Mesendoderm (in vitro differentiated cells): ENCODE results near the gene ABHD6.
A peak's percentile ranks its signal among the peaks of the same experiment; 100 is the strongest.
"Not testable (repeated sequence)": the region's sequence is repeated elsewhere in the genome, so short reads cannot be mapped to it uniquely, and the experiment has no call there.

Experiments used
- DNase-seq: peaks from one replicate; pipeline ENCODE4 v3.0.0; 2013
- H2AK5ac ChIP-seq: 2 replicates; pipeline ENCODE4 v1.6.1; 2013; ENCODE audit warnings: low read length, inconsistent platforms
- H2BK120ac ChIP-seq: 2 replicates; pipeline ENCODE4 v1.6.1; 2013; ENCODE audit warnings: low read depth, mild to moderate bottlenecking, low read length, moderate library complexity, mixed read lengths
- H2BK15ac ChIP-seq: replicated peaks from 2 replicates; pipeline ENCODE4 v1.6.1; 2013; ENCODE audit warnings: low read depth, mild to moderate bottlenecking, moderate library complexity
- H2BK5ac ChIP-seq: 2 replicates; pipeline ENCODE4 v1.6.1; 2013; ENCODE audit warnings: low read length, inconsistent platforms
- H3K18ac ChIP-seq: 2 replicates; pipeline ENCODE4 v1.6.1; 2013; ENCODE audit warnings: mild to moderate bottlenecking, low read length, mixed read lengths
- H3K23ac ChIP-seq: one replicate; pipeline ENCODE4 v1.6.1; 2013; ENCODE audit warnings: low read length
- H3K27ac ChIP-seq: 2 replicates; pipeline ENCODE4 v1.5.1; 2013; ENCODE audit warnings: low read depth, mild to moderate bottlenecking, inconsistent platforms, low read length, moderate library complexity
- H3K27me3 ChIP-seq: 2 replicates; pipeline ENCODE4 v1.6.1; 2013; ENCODE audit warnings: low read length, control low read depth, mild to moderate bottlenecking, inconsistent platforms; ENCODE audit not compliant: insufficient read depth, poor library complexity
- H3K36me3 ChIP-seq: 2 replicates; pipeline ENCODE4 v1.6.1; 2013; ENCODE audit warnings: low read length, inconsistent platforms; ENCODE audit not compliant: control insufficient read depth, insufficient read depth
- H3K4ac ChIP-seq: one replicate; pipeline ENCODE4 v1.6.1; 2013; ENCODE audit warnings: low read depth, mild to moderate bottlenecking, low read length, moderate library complexity
- H3K4me1 ChIP-seq: 2 replicates; pipeline ENCODE4 v1.6.1; 2013; ENCODE audit warnings: low read depth, low read length, inconsistent platforms; ENCODE audit not compliant: control insufficient read depth
- H3K4me2 ChIP-seq: 2 replicates; pipeline ENCODE4 v1.6.1; 2013; ENCODE audit warnings: low read length
- H3K4me3 ChIP-seq: 2 replicates; pipeline ENCODE4 v1.5.1; 2013; ENCODE audit warnings: mild to moderate bottlenecking, low read length
- H3K56ac ChIP-seq: one replicate; pipeline ENCODE4 v1.6.1; 2013; ENCODE audit warnings: low read length
- H3K79me1 ChIP-seq: 2 replicates; pipeline ENCODE4 v1.6.1; 2013; ENCODE audit warnings: low read length, inconsistent platforms
- H3K79me2 ChIP-seq: 2 replicates; pipeline ENCODE4 v1.6.1; 2013; ENCODE audit warnings: mild to moderate bottlenecking, low read length; ENCODE audit not compliant: control insufficient read depth, insufficient read depth
- H3K9ac ChIP-seq: 2 replicates; pipeline ENCODE4 v1.6.1; 2013; ENCODE audit warnings: low read length, inconsistent platforms
- H4K5ac ChIP-seq: one replicate; pipeline ENCODE4 v1.6.1; 2013; ENCODE audit warnings: low read length
- H4K8ac ChIP-seq: one replicate; pipeline ENCODE4 v1.6.1; 2013; ENCODE audit warnings: low read depth, mild to moderate bottlenecking, control low read depth, low read length, moderate library complexity
- WGBS: extraction: QIAGEN DNeasy Blood & Tissue Kit; methylation state at CpG from one replicate; pipeline ENCODE4 v1.1.7; 2013; ENCODE audit warnings: low lambda C conversion rate, missing lambda C conversion rate; ENCODE audit not compliant: insufficient coverage; ENCODE audit errors: extremely low coverage; 5-methylcytosine and 5-hydroxymethylcytosine counted together

ABHD6 gene

DNA sequence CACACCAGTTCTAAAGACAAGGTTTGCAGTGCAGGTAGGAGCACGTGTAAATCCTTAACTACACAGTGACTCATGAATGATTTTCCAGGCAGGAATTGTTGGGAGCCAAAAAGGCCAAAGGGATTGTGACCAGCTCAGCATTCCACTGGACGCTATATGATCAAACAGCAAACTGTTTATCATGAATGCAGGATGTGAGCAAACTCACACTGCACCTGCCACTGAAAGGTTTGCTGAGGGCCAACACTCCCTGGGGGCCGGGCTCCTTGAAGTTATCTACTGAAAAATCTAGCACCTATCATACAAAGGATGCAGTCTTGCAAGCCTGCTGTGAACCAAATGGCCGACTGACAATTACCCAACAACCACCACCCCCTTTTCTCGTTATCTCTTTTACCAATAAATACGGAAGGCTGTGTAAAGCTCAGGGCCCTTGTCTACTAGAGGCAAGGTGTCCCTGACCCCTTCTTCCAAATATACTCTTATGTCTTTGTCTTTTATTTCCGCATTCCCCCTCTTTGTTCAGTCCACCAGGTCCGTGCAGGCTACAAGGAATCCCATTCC, 15.3 kb upstream of the ABHD6 start:
- H3K27me3 ChIP-seq = no peaks in the 10 kb centered on the region
- peaks cover 15% of the 10 kb centered on the region for H3K4me1 ChIP-seq

DNA sequence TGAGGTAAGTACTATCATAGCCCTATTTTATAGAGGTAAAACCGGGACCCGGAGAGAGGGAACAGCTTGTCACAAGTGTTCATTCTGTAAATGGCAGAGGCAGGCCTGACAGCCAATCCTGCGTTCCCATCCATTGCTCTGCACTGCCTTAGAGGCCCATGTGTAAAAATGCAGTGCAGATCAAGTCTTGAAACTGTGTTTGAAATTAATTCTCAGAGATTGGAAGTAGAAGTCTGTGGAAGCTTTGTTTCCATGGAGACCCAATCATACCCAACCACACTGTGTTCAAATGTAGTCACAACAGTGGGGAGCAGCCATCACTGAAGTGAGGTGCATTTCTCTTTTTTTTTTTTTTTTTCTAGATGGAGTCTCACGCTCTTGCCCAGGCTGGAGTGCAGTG, 13.7 kb upstream of the ABHD6 start:
- no peak overlapping the region for H3K27ac ChIP-seq
- WGBS = no CpG with 5 or more reads among the region's 4 CpGs
- no peak overlapping the region for H4K8ac ChIP-seq

More for the DNA sequence above, 15.3 kb upstream of the ABHD6 start:
- no peak overlapping the region for H3K4me3 ChIP-seq
- H4K8ac ChIP-seq = no peak overlapping the region
- no peak overlapping the region for H3K23ac ChIP-seq
- DNase-seq = peak; percentile 91
- no peaks in the 10 kb centered on the region for H3K79me1 ChIP-seq
- no peak overlapping the region for H4K5ac ChIP-seq
- no peak overlapping the region for H3K9ac ChIP-seq
- H2BK15ac ChIP-seq = no peak overlapping the region
- peak overlapping the region; percentile 19 for H3K27ac ChIP-seq
- H3K18ac ChIP-seq = peak overlapping the region; percentile 13
- H3K4ac ChIP-seq = no peak overlapping the region
- no CpG with 5 or more reads among the region's 8 CpGs for WGBS
- peak overlapping the region; percentile 89 for H2BK5ac ChIP-seq
- no peak overlapping the region for H2AK5ac ChIP-seq
- peak overlapping the region; percentile 65 for H3K56ac ChIP-seq
- no peaks in the 10 kb centered on the region for H3K36me3 ChIP-seq
- H3K79me2 ChIP-seq = no peaks in the 10 kb centered on the region
- no peak overlapping the region for H2BK120ac ChIP-seq
- peak overlapping the region; percentile 26 for H3K4me2 ChIP-seq

DNA sequence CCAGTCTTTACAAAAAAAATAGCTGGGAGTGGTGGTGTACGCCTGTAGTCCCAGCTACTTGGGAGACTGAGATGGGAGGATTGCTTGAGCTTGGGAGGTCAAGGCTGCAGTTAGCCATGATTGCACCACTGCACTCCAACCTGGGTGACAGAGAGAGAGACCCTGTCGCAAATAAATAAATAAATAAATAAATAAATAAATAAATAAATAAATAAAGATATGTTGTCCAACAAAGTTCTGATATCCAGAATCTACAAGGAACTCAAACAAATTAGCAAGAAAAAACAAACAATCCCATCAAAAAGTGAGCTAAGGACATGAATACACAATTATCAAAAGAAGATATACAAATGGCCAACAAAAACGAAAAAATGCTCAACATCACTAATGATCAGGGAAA, 9.7 kb upstream of the ABHD6 start:
- not testable (repeated sequence) for H2BK120ac ChIP-seq, H2BK15ac ChIP-seq
- no CpG with 5 or more reads among the region's 3 CpGs for WGBS

More for the DNA sequence above, 13.7 kb upstream of the ABHD6 start:
- H3K27me3 ChIP-seq = no peaks in the 10 kb centered on the region
- H2AK5ac ChIP-seq = no peak overlapping the region
- no peaks in the 10 kb centered on the region for H3K79me2 ChIP-seq
- H3K18ac ChIP-seq = no peak overlapping the region
- H3K56ac ChIP-seq = no peak overlapping the region
- H3K23ac ChIP-seq = no peak overlapping the region
- no peak overlapping the region for H3K4me3 ChIP-seq
- no peak for DNase-seq
- no peaks in the 10 kb centered on the region for H3K36me3 ChIP-seq
- H2BK5ac ChIP-seq = no peak overlapping the region
- H4K5ac ChIP-seq = no peak overlapping the region
- H3K4me1 ChIP-seq = peaks cover 13% of the 10 kb centered on the region
- H3K4me2 ChIP-seq = no peak overlapping the region
- no peaks in the 10 kb centered on the region for H3K79me1 ChIP-seq
- no peak overlapping the region for H2BK120ac ChIP-seq
- H2BK15ac ChIP-seq = no peak overlapping the region
- H3K9ac ChIP-seq = no peak overlapping the region
- H3K4ac ChIP-seq = no peak overlapping the region

DNA sequence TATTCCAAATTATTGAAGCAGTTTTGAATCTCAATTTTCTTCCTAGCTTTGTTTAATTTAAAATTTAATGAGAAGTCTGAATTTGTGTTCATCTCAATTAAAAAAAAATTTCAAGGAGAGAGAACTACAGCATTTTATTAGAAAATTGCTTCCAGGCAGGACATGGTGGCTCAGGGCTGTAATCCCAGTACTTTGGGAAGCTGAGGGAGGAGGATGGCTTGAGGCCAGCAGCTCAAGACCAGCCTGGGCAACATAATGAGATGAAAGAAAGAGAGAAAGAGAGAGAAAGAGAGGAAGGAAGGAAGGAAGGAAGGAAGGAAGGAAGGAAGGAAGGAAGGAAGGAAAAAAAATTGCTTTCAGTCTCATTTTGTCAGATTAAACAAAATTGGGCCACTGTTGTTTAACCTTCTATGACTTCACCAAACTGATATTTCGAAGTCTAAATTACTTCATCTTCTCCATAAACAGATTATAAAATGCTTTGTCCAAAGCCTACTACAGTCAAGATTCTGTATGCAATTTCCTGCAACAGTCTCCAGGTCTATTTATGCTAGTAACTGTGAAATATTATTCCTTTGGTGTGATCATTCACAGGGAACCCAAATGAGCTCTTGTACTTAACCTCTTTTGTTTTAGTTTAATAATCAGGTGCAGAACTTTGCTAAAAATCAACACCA, 6.6 kb upstream of the ABHD6 start:
- no peak for DNase-seq
- no peaks in the 10 kb centered on the region for H3K79me1 ChIP-seq
- WGBS = no CpG with 5 or more reads among the region's 1 CpG
- no peak overlapping the region for H3K9ac ChIP-seq
- H2BK5ac ChIP-seq = no peak overlapping the region
- H3K4ac ChIP-seq = no peak overlapping the region
- no peaks in the 10 kb centered on the region for H3K27me3 ChIP-seq
- H3K79me2 ChIP-seq = no peaks in the 10 kb centered on the region
- H2BK120ac ChIP-seq = no peak overlapping the region
- no peak overlapping the region for H3K23ac ChIP-seq
- peaks cover 4% of the 10 kb centered on the region for H3K4me1 ChIP-seq
- no peak overlapping the region for H3K18ac ChIP-seq
- no peak overlapping the region for H3K4me2 ChIP-seq
- H3K36me3 ChIP-seq = no peaks in the 10 kb centered on the region
- H3K4me3 ChIP-seq = no peak overlapping the region
- no peak overlapping the region for H4K5ac ChIP-seq
- no peak overlapping the region for H2AK5ac ChIP-seq
- H2BK15ac ChIP-seq = no peak overlapping the region
- no peak overlapping the region for H4K8ac ChIP-seq
- H3K27ac ChIP-seq = no peak overlapping the region
- no peak overlapping the region for H3K56ac ChIP-seq

More for the DNA sequence above, 9.7 kb upstream of the ABHD6 start:
- not testable (repeated sequence) for H3K36me3 ChIP-seq, H3K79me1 ChIP-seq, H3K27me3 ChIP-seq, H3K4ac ChIP-seq, H3K18ac ChIP-seq, H3K27ac ChIP-seq, DNase-seq, H4K8ac ChIP-seq, H3K79me2 ChIP-seq, H2AK5ac ChIP-seq, H3K23ac ChIP-seq, H3K4me3 ChIP-seq, H2BK5ac ChIP-seq, H4K5ac ChIP-seq, H3K4me2 ChIP-seq, H3K9ac ChIP-seq, H3K56ac ChIP-seq, H3K4me1 ChIP-seq

DNA sequence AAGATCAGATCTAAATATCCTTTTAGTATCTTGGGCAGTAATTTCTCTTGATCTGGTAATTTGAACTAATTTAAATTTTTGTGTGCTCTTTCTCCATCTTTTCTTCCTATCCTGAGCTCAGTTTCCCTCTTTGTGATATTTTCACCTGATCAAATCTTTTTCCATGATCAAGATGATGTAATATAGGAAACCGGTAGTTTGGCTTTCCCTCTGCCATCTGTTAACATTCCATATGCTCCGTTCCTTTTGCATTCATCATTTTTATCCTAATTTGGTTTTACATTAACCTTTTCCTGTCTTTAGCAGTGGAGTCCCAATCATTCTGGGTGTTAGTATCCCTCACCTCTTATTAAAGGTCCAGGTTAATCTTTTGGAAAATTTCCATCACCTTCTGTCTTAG, 5.9 kb upstream of the ABHD6 start:
- no peaks in the 10 kb centered on the region for H3K27me3 ChIP-seq
- H3K18ac ChIP-seq = no peak overlapping the region
- H2BK15ac ChIP-seq = no peak overlapping the region
- no peak overlapping the region for H3K4me3 ChIP-seq
- DNase-seq = no peak
- no peaks in the 10 kb centered on the region for H3K79me1 ChIP-seq
- H3K36me3 ChIP-seq = no peaks in the 10 kb centered on the region
- no peak overlapping the region for H3K9ac ChIP-seq
- no peak overlapping the region for H3K23ac ChIP-seq
- no peaks in the 10 kb centered on the region for H3K79me2 ChIP-seq
- no peak overlapping the region for H2BK120ac ChIP-seq
- no peak overlapping the region for H2BK5ac ChIP-seq
- H3K4me2 ChIP-seq = no peak overlapping the region
- H3K56ac ChIP-seq = no peak overlapping the region
- peaks cover 8% of the 10 kb centered on the region for H3K4me1 ChIP-seq
- no peak overlapping the region for H2AK5ac ChIP-seq
- H3K4ac ChIP-seq = no peak overlapping the region
- no peak overlapping the region for H3K27ac ChIP-seq
- H4K8ac ChIP-seq = no peak overlapping the region
- no peak overlapping the region for H4K5ac ChIP-seq
- WGBS = no CpG with 5 or more reads among the region's 2 CpGs

DNA sequence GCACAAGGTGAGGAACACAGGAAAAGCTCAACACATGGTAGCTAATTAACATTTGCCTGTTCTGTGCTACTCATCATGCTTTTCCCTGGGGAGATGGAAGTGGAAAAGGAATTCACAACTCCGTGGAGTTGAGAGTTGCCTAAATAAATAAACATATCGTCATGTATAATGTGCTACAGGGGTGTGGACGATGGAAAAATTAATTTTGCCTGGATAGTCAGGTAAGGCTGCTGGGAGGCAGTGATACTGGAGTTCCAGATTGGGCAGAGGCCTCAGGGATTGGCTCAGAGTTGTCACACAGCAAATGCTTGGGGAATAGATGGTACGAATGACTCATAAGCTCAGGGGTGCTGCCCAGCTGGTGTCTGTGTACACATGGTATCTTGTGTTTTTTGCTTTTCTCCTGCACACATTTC, 3.1 kb upstream of the ABHD6 start:
- Histone ChIP-seq H2BK15ac (no peak overlapping the region), H3K79me2 (no peaks in the 10 kb centered on the region), H4K5ac (no peak overlapping the region), H3K4ac (no peak overlapping the region), H3K56ac (no peak overlapping the region), H3K23ac (no peak overlapping the region), H3K36me3 (no peaks in the 10 kb centered on the region), H3K79me1 (no peaks in the 10 kb centered on the region), H3K4me3 (no peak overlapping the region), H4K8ac (no peak overlapping the region), H2AK5ac (no peak overlapping the region), H3K4me2 (no peak overlapping the region), H2BK5ac (no peak overlapping the region), H2BK120ac (no peak overlapping the region), H3K27ac (no peak overlapping the region), H3K27me3 (no peaks in the 10 kb centered on the region), H3K9ac (no peak overlapping the region), H3K18ac (no peak overlapping the region), H3K4me1 (peaks cover 8% of the 10 kb centered on the region)
- no CpG with 5 or more reads among the region's 4 CpGs for WGBS
- DNase-seq = no peak
